ENCODE results near the gene CXCL3.

The CXCL3 gene

GRCh38 chr4:74056114-74056857, 17.8 kb upstream of the CXCL3 start:
- Histone ChIP-seq H3K4me3 (replicated peaks; ENCODE audit: insufficient read depth, low read length) (no peak overlapping the region), H3K27me3 (ENCODE audit: insufficient read depth, poor library complexity, severe bottlenecking) (no peaks in the 10 kb centered on the region), H3K27ac (replicated peaks) (peak overlapping the region; percentile 41)
- peak; percentile 9 to 72 for DNase-seq (ENCODE audit: low read depth in 1 of 2, low spot score in 1 of 2)
- TF ChIP-seq SPI1 (IDR thresholded peaks at IDR 0.05; ENCODE audit: borderline replicate concordance, low read depth) (no peak), GABPA (IDR thresholded peaks at IDR 0.05; ENCODE audit: low read depth) (no peak), POLR2AphosphoS5 (IDR thresholded peaks at IDR 0.05; ENCODE audit: low read depth) (no peak)
- TF ChIP-seq, protein P1, sequence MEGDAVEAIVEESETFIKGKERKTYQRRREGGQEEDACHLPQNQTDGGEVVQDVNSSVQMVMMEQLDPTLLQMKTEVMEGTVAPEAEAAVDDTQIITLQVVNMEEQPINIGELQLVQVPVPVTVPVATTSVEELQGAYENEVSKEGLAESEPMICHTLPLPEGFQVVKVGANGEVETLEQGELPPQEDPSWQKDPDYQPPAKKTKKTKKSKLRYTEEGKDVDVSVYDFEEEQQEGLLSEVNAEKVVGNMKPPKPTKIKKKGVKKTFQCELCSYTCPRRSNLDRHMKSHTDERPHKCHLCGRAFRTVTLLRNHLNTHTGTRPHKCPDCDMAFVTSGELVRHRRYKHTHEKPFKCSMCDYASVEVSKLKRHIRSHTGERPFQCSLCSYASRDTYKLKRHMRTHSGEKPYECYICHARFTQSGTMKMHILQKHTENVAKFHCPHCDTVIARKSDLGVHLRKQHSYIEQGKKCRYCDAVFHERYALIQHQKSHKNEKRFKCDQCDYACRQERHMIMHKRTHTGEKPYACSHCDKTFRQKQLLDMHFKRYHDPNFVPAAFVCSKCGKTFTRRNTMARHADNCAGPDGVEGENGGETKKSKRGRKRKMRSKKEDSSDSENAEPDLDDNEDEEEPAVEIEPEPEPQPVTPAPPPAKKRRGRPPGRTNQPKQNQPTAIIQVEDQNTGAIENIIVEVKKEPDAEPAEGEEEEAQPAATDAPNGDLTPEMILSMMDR (IDR thresholded peaks at IDR 0.05; ENCODE audit: insufficient read depth, low read length) = no peak
- TF ChIP-seq, protein P2, sequence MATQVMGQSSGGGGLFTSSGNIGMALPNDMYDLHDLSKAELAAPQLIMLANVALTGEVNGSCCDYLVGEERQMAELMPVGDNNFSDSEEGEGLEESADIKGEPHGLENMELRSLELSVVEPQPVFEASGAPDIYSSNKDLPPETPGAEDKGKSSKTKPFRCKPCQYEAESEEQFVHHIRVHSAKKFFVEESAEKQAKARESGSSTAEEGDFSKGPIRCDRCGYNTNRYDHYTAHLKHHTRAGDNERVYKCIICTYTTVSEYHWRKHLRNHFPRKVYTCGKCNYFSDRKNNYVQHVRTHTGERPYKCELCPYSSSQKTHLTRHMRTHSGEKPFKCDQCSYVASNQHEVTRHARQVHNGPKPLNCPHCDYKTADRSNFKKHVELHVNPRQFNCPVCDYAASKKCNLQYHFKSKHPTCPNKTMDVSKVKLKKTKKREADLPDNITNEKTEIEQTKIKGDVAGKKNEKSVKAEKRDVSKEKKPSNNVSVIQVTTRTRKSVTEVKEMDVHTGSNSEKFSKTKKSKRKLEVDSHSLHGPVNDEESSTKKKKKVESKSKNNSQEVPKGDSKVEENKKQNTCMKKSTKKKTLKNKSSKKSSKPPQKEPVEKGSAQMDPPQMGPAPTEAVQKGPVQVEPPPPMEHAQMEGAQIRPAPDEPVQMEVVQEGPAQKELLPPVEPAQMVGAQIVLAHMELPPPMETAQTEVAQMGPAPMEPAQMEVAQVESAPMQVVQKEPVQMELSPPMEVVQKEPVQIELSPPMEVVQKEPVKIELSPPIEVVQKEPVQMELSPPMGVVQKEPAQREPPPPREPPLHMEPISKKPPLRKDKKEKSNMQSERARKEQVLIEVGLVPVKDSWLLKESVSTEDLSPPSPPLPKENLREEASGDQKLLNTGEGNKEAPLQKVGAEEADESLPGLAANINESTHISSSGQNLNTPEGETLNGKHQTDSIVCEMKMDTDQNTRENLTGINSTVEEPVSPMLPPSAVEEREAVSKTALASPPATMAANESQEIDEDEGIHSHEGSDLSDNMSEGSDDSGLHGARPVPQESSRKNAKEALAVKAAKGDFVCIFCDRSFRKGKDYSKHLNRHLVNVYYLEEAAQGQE (IDR thresholded peaks at IDR 0.05; ENCODE audit: insufficient replicate concordance, low read depth) = no peak

GRCh38 chr4:74055498-74055897, 17.0 kb upstream of the CXCL3 start:
- no peak for DNase-seq (ENCODE audit: low read depth in 1 of 2, low spot score in 1 of 2)
- Histone ChIP-seq H3K27ac (replicated peaks) (no peak overlapping the region), H3K4me3 (replicated peaks; ENCODE audit: insufficient read depth, low read length) (no peak overlapping the region), H3K27me3 (ENCODE audit: insufficient read depth, poor library complexity, severe bottlenecking) (no peaks in the 10 kb centered on the region)
- TF ChIP-seq SPI1 (IDR thresholded peaks at IDR 0.05; ENCODE audit: borderline replicate concordance, low read depth) = no peak
- TF ChIP-seq GABPA (IDR thresholded peaks at IDR 0.05; ENCODE audit: low read depth) = no peak
- TF ChIP-seq, protein P1 (IDR thresholded peaks at IDR 0.05; ENCODE audit: insufficient read depth, low read length) = no peak
- TF ChIP-seq, protein P2 (IDR thresholded peaks at IDR 0.05; ENCODE audit: insufficient replicate concordance, low read depth) = no peak
- no peak for TF ChIP-seq POLR2AphosphoS5 (IDR thresholded peaks at IDR 0.05; ENCODE audit: low read depth)

DNA sequence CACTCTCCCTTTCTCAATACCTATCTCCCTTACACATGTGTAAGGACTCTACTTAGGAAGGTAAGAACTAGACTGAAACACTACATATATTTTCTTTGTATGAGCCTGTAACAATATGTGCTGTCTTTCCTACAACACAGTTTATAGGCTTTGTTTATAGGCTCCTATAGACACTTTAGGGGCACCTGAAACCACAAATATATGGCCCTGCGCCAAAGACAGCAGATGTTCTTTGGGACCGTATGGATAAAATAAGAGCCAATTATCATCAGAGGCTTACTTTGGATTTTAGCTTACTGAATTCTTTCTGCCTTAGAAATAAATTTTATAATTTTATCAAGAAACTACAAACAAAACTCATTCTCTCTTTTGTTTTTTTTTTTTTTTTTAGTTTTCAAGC, 16.6 kb upstream of the CXCL3 start:
- Histone ChIP-seq H3K4me3 (replicated peaks; ENCODE audit: insufficient read depth, low read length) (no peak overlapping the region), H3K27me3 (ENCODE audit: insufficient read depth, poor library complexity, severe bottlenecking) (no peaks in the 10 kb centered on the region), H3K27ac (replicated peaks) (no peak overlapping the region)
- DNase-seq (ENCODE audit: low read depth in 1 of 2, low spot score in 1 of 2) = no peak
- TF ChIP-seq GABPA (IDR thresholded peaks at IDR 0.05; ENCODE audit: low read depth) (no peak), POLR2AphosphoS5 (IDR thresholded peaks at IDR 0.05; ENCODE audit: low read depth) (no peak), SPI1 (IDR thresholded peaks at IDR 0.05; ENCODE audit: borderline replicate concordance, low read depth) (no peak)
- TF ChIP-seq, protein P1 (IDR thresholded peaks at IDR 0.05; ENCODE audit: insufficient read depth, low read length) = no peak
- TF ChIP-seq, protein P2 (IDR thresholded peaks at IDR 0.05; ENCODE audit: insufficient replicate concordance, low read depth) = no peak
